GM21723 (cell line): Measurements from ENCODE around the gene KHNYN.

ENCODE experiments used
- ATAC-seq: cut with Tn5 transposase; IDR thresholded peaks from one replicate; pipeline ENCODE4 v1.9.1; 2021; ENCODE audit warnings: mild to moderate bottlenecking, moderate library complexity; ENCODE audit not compliant: unreplicated experiment

The KHNYN gene

DNA sequence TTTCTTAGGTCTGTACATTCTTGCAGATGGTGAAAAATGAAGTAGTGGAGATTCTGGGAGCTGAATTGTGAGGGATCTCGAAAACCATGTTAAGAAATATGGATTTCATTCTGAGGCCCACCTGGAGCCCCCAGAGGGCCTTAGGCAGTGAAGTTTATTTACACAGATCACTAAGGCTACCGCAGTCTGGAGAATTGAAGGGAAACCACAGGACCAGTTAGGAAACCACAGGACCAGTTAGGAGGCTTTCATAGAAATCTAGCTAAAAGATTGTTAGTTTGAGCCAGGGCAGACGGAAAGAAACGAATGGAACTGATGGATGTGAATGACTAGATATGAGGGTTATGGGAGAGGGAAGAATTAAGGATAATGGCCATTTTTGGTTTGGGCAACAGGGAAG is 7.5 kb upstream of the KHNYN start:
- ATAC-seq: no peak

- no peak for ATAC-seq
Observed at GRCh38 chr14:24422694-24423601, 6.8 kb upstream of the KHNYN start.

DNA sequence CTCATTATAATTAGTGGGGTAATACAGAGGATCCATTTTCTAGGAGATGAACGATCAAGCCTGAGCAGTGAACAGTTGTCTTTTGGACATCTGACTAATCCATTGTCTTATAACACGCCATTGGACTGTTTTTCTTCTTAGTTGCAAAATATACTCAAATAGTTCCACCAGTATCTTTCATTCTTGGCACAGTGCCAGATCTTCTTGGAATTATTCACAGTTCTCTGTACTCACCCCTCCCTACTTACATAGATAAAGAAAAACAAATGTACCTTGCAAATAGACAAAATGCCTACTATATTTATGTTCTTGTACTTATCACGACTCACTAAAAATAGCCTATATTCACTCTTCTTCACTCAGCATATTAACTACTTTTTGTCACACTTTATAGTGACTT is 4.0 kb upstream of the KHNYN start:
- ATAC-seq: no peak

- no peak for ATAC-seq
Observed at GRCh38 chr14:24426150-24426911, 3.4 kb upstream of the KHNYN start.

GRCh38 chr14:24426912-24427536 is 2.7 kb upstream of the KHNYN start:
- no peak for ATAC-seq

GRCh38 chr14:24427537-24428508 is 1.9 kb upstream of the KHNYN start:
- ATAC-seq: no peak

GRCh38 chr14:24428628-24429394 is 943 bp upstream of the KHNYN start:
- ATAC-seq: no peak

DNA sequence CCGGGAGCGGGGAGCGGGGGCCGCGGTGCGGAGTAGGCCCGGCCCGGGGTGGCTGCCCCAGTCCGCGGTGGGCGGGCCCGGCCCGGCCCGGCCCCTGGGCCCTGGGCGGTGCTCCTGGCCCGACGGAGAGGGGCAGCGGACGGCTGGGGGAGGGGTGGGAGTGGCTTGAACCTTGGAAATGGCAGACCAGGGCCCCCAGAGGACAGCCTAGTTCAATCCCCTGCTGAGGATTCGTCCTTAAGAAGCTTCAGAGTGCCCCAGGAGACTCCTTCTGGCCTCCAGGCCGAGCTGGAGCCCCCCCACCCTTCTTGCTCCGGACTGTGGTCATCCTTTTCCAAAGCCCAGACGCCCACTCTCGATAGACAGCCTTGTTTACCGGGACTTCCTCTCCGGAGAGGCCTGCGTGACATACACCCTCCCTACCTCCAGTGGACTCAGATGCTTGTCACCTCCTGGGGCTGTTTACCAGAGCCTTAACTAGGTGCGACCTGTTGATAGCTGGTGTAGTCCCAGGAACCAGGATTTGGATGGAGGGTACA is 458 bp downstream of the KHNYN start:
- peak; percentile 68 for ATAC-seq

DNA sequence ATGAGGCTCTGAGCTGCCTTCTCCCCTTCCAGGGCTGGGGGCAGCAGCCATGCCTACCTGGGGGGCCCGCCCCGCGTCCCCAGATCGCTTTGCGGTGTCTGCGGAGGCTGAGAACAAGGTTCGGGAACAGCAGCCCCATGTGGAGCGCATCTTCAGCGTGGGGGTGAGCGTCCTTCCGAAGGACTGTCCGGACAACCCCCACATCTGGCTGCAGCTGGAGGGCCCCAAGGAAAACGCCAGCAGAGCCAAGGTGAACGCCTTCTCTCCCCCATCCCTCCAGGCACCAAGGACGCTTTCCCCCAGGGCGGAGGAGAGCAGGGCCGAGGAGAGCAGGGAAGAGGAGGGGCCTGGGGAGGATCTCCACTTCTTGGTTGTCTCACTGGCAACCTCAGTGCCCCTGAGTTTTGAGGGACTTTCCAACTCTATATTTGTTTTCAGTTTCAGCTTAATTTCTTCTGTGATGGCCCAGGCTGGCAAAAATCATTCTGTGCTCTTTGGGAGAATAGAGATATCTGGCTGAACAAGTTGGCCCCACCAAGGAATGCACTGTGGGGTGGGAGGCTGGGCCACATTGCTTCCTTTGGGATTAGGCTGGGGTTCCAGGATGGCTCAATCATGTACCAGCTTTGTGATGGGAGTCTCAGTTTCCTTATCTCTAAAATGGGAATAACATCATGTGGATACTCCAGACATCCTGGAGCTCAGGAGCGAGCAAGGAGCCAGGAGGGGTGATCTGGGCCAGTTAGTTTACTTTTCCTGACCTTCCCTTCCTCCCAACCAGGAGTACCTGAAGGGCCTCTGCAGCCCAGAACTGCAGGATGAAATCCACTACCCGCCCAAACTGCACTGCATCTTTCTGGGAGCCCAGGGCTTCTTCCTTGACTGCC is 1.2 kb downstream of the KHNYN start:
- peak; percentile 37 for ATAC-seq

DNA sequence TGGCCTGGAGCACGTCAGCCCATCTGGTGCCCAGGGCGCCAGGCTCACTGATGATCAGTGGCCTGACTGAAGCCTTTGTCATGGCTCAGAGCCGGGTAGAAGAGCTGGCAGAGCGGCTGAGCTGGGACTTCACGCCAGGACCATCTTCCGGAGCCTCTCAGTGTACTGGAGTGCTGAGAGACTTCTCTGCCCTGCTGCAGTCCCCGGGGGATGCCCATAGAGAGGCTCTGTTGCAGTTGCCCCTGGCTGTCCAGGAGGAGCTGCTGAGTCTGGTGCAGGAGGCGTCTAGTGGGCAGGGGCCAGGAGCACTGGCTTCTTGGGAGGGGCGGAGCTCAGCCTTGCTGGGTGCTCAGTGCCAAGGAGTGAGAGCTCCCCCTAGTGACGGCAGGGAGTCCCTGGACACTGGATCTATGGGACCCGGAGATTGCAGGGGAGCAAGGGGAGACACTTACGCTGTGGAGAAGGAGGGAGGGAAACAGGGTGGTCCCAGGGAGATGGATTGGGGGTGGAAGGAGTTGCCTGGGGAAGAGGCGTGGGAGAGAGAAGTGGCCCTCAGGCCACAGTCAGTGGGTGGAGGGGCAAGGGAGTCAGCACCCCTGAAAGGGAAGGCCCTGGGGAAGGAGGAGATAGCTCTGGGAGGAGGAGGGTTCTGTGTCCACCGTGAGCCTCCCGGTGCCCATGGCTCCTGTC is 2.0 kb downstream of the KHNYN start:
- ATAC-seq: peak; percentile 53

GRCh38 chr14:24432259-24433131 is 2.7 kb downstream of the KHNYN start:
- no peak for ATAC-seq

- no peak for ATAC-seq
Observed at GRCh38 chr14:24434036-24434435, 4.3 kb downstream of the KHNYN start.

DNA sequence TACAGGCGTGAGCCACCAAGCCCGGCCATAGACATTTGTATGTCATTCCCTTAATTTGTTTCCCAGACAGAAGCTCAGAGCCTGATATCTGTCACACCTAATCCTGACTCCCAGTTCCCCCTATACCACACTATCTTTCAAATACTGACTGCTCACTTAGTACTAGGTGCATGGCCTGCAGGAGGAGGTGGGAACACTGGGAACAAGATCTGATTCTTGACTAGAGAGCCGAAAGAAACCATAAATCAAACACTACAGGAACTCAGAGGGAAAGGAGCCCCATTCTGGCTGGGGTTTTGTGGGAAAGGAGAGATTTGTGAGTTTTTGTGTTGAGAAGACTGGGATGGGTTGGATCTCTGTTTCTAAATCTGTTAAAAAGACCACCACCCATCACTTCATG is 4.9 kb downstream of the KHNYN start:
- no peak for ATAC-seq

GRCh38 chr14:24435192-24435810 is 5.5 kb downstream of the KHNYN start:
- ATAC-seq: no peak

DNA sequence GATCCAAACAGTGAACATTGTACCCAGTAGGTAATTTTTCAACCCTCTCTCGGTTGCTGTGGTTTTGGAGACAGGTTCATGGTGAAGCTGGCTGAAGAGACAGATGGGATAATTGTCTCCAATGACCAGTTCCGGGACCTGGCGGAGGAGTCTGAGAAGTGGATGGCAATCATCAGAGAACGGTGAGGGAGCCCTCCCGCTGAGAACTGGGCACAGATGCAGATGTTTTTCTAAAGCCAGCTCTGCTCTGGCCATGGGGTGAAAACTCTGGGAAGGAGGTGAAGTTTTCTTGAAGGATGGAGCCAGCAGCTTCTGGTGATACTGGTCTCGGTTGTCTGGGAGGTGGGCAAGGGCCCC is 6.2 kb downstream of the KHNYN start:
- ATAC-seq: no peak

- ATAC-seq: peak; percentile 46
Observed at GRCh38 chr14:24436355-24437019, 6.7 kb downstream of the KHNYN start.
